NCI-H526 (cell line): ENCODE results near the gene UBXN11.
"Not testable (repeated sequence)": the region's sequence is repeated elsewhere in the genome, so short reads cannot be mapped to it uniquely, and the experiment has no call there.

Experiments used
- DNase-seq, 2 experiments: peaks; one replicate each; lab custom pipeline; 2025; lab: John Stamatoyannopoulos, UW

The UBXN11 gene

DNA sequence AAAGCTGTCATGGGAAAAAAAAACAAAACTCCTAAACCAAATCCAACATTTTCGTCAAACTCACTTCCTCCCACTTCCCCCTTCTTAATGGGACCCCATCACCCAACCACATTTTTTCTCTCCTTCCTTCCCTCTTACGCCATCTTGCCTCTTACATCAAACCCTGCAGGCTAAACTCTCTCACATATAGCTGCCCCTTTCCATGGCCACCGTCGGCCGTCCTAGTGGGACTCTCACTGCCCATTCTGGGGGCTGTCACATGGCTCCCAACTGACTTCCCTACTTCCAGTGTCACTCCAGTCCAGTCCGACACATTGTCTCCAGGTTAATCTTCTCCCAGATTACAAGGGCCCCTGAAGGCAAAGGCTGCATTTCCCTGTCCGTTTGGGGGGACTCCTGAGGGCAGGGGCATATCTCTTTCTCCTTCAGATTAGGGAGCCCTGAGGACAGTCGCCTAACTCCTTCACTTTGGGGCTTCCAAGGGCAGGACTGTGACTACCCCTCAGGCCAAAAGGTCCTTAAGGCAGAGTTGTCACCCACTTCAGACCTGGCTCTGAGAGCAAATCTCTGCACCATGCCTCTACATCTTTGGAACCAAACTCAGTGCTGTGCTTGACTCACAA, 658 bp downstream of the UBXN11 start:
- DNase-seq = no peak

DNA sequence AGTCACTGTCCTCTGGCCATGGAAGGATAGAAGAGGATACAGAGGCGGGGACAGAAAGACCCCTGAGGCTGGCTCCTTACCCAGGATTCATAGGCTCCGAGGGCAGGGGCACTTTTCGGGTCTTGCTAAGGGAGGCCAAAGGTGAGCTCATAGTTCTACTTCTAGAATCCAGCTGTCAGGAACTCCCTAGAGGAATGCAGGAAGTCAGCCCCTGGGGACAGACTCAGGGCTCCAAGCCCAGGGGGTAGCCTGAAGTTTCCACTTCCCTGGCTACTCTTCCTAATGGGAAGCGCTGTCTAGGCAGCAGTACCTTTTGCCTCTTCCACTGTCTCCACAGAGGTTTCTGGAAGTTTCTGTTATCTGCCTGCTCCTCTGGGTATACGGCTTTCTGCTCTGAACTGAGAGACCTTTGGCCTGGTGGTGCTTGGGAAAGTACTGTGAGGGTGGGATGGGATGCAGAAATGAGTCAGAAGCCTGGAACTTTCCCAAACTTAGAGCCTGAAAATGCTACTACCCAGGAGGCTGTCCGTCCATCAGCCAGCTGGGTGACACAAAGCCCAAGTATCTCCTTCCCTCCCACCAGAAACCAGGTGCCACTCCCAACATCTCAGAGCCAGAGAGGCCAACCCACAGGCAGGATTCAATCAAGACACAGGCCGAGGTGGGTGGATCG, 3.6 kb downstream of the UBXN11 start:
- no peak for DNase-seq

DNA sequence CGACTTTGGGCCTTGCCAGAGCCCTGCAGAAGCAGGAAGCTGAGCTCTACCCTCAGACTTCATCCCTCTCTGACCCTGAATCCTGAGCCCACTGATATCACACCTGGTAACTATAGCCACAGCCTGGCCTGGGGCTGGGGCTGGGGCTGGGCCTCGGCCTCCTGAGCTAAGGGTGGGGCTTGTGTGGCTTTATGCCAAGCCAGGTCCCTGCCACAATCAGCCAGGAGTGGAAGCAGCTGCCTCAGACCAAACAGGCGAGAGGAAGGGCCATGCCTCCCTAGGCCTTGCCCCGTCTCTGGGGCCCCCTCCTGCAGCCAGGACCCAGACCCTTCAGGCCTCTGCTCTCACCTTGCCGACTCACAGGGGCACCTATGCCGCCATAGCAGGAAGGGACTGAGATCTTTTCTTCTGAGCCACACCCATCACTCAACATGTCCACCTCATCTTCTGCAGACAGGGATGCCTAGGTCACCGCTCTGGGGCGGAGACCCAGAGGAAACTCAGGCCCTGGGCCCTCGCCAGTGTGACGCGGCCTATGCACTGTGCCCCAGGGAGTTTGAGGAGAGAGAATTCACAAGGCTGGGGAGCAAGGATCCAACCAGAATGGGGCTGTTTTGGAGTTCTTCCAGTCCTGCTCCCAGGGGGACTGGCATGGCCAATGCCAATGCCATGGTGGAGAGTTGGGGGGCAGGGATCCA, 5.7 kb downstream of the UBXN11 start:
- DNase-seq = no peak

DNA sequence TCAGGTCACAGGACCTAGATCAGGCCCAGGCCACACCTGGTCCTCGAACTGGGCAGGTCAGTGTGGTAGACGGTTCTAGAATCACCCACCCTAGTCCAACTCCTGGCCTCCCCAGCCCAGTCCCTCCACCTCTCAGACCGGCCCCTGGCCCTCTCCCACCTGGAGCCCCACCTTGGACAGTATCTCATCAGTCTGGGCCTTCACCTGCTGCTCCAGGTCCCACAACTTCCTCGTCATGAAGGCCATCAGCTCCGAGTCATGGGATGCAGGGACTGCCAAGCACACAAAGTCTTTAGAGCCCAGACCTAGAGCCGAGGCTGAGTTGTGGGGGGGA, 8.7 kb downstream of the UBXN11 start:
- DNase-seq = no peak

DNA sequence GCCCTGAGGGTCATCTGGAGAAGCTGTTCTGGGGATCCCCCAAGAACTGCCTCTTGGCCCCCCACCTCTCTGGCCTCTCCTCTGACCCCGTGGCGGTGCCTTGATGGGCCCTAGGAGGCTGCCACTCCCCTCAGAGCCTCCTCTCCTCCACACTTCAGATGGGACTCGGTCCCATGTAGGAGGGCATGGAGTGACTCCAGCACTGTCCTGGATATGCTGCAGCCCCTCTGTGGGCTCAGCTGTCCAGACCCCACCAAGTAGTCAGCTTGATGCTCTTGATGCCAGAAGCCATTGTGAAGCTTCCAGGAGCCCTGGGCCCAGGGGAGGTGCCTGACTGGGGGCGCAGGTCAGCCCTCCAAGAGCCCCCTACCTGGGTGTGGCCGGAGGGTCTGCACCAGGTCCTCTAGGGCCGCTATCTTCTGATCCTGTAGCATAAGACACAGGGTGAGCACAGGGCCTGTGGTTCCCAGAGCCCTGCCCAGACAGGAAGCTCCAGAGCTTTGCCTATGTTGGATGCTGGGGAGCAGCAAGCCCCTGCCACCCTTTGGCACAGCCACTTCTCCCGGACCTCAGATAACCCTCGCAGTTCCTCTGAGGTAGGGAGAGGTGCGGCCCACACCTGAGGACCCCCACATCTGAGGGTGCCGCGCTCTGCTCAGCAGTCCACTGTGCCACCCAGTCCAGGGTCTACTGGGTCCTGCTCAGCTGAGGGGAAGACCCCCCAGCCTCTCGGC, 9.2 kb downstream of the UBXN11 start:
- no peak for DNase-seq

DNA sequence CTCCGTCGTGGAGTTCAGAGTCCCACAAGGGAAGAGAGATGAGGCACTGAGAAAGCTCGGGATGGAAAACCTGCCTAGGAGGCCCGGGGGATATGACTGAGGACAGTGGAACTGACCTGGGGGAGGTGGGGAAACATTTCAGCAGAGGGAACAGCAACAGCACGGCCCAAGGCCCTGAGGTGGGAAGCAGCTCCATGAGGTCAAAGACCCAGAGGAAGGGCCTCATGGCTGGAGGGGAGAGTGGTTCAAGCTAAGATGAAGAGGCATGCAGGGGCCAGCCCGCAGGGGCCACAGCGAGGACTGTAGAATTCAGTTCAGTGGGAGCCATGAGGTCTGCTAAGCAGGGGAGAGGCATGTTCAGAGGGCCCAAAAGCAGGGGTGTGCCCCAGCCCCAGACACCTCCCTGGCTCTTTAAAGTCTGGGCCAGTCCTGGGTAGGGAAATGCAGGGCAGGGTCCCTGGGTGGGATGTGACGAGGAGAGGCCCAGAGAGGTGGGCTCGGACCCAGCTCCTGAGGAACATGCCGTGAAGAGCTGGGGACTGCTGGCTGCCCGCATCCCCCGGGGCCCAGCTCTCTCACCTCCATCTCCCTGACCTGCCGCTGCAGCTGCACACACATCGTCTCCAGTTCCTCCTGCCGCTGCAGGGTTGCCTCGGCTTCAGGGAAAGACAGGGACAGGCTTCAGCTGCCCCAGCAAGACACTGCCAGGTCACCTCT, 9.9 kb downstream of the UBXN11 start:
- DNase-seq = no peak

DNA sequence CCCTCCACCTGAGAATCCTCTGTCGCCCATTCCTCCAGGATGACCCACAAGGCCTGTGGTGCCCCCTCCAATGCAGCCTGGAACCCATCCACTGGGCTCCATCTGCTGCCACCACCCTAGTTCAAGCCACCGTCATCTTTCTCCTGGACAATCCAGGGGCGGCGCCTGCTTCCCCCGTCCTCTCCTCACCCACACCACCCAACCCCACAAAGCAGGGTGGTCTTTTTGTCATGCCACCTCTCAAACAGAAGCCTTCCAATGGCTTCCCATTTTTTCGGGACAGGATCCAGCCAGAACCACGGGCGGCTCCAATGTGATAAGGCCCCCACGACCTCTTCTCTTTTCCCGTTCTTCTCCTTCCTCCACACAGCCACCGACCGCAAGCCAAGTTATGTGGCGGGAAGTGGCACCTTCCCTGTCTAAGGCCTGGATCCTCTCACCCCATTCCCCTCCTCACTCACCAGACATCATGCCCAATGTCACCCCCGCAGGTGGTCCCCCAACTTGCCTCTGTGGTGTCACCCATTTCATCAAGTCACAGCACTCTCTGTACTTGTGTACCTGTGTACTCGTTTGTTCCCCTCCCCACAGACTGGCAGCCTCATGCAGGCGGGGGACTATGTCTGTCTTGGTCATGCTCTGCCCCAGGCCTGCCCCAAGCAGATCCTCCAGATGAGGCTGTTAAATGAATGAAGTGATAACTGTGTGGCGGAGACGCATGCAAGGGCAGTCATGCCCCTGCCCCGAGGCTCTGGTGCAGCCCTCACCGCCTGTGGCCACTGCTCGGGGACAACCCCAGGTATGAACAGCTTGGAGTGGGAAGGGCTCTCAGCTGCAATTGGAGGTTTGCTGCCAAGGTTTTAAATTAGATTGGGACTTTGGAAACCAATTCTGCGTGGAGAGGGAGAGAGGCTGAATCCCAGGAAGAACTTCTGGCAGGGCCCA, 11.0 kb downstream of the UBXN11 start:
- no peak for DNase-seq

DNA sequence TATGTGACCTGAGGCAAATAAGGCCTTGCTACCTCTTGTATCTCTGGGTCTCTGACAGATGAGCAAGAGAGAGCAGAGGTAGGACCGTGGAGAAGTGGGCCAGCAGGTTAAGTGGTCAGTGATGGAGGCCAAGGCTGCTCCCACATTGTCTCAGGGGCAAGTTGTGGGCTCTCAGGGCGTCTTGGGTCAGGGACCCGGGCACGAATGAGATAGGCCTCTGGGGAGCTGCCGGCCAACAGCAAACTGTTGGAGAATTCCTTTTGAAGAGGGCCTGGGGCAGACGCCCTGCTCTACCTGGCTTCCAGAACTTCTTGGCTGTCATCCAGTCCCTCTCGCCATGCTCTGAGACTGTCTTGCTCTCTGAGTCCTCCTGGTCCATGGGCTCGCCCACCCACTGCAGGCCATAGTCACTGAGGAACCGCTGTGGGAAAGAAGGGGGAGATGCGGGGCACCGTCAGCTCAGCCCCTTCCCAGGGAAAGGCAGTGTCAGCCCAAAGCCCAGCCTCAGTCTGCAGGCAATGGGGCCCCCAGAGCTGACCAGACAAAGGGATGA, 12.4 kb downstream of the UBXN11 start:
- no peak for DNase-seq

DNA sequence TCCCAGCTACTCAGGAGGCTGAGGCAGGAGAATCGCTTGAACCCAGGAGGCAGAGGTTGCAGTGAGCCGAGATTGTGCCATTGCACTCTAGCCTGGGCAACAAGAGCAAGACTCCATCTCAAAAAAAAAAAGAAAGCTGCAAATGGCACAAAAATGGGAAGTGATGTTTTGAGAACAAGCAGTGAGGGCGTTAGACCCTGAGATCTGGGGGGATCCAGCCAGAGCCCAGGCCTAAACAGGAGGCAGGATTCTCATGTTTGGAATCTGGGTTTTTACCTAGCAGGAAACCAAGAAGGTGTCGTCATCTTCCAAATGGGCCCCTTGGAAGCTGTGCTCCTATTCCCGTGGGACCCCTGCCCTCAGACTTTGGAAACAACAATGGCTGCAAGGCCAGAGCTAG, 13.7 kb downstream of the UBXN11 start:
- not testable (repeated sequence) for DNase-seq

DNA sequence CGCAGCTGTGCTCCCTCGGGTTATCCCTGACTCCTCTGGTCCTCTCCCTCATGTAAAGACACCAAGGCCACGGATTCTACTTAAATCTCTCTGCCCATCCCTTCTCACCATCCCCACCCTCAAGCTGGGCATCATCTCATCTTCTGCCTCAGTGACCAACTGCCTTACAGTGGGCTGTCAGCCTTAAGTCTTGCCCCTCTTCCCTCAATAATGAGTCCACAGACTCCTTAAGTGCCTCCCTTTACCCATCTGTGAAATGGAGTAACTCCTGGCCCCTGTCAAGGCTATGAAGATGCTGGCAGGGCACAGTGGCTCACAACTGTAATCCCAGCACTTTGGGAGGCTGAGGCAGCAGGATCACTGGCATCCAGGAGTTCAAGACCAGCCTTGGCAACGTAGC, 14.5 kb downstream of the UBXN11 start:
- no peak for DNase-seq

DNA sequence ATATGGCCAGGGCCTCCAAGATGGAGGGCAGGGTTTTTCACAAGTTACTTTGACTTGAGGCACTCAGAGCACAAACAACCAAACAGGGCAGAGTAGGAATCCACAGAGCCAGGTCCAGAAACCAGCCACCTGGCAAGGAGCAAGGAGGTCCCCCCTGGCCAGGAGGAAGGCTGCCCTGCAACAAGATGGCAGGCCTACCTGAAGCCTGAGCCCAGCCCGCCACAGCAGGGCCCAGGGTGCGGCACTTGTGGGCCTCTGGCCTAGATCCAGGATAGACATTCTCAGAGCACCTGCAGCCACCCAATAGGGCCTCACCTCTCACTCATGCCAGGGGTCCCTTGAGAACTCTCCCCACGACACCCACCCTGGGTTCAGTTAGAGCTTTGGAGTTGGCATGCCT, 15.0 kb downstream of the UBXN11 start:
- DNase-seq = no peak

DNA sequence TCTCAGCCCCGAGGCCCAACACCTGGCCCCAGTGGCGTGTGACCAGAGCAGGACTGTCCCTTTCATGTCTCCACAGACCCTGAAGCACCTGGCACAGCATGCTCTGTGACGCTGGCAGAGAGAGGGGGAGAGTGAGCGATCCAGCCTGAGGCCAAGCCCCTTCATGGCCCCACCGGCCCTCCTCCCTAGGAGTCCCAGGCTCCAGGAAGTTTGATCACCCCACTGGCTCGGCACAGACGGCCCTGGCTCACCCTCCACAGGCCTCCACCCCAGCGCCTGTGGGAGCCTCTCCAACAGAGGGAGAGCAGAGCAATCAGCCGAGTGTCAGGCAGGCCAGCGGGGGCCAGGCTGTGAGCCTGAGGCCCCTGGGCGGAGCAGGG, 15.6 kb downstream of the UBXN11 start:
- no peak for DNase-seq

DNA sequence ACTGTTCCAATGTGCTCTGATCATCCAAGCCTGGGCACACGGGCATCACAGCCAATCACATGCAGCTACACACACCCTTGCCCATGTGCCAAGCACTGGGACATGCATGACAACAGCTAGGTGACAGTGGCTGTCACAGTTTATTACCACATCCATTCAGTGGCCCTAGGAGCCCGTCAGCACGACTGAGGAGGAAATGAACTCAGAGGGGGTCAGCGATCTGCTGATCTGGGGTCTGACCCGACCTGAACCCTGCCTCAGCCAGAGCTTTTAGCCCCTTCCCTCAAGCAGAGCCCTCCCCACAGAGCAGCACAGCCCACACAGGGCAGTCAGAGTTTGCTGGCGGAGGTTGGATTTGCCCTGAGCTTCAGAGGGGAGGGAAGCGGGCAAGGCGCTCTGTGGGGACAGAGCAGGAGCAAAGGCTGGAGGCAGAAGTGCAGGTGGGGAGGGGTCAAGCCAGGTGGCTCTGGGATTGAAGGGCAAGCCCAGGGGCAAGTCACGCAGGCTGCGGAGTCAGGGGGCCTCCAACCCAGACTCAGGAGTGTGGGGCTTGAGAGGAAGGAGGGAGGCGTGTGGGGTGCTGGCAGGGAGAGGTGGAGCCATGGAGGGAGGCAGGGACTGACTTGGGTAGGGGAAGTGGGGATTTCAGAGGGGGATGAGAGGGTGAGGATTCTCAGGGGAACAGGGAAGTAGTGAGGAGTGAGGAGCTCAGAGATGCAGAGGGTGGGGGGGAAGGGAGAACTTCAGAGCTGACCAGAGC, 16.1 kb downstream of the UBXN11 start:
- DNase-seq = no peak

DNA sequence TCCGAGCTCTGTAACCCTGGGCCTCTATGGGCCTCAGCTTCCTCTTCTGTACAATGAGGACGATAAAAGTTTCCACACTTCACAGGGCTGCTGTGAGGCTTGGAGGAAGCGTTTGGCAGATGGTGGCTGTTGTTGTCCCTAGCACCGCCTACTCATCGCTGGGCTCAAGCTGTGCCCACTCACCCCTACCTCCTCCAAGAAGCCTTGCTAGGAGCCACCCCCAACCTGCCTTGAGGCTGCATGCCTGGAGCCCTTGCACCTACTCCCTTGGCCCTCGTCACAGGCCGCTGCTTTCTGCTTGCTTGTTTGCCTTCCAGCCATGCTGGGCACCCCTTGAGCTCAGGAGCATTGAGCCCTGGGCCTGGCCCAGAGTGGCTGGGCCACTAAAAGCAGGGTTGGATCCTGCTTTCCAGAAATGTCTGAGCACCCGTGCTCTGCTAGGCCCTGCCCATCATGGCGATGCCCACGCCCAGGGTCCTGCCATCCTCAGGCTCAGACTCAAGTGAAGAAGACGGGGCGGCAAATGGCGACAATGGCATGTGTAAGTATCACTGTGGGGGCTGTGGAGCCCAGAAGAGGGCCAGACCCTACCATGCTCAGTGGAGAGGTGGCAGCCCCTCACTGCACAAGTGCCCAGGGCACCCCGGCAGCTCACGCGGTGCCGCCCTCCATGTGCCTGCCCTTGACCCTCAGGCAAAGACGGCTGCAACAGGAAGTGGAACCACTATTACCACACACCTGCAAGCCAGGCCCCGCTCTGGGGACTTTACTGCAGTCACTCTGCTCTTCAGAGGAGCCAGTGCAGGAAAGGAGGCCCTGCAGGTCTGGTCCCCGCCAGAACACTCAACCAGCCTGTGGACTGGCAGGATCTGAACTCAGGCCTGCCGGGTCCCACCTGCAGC, 17.0 kb downstream of the UBXN11 start:
- DNase-seq = no peak

DNA sequence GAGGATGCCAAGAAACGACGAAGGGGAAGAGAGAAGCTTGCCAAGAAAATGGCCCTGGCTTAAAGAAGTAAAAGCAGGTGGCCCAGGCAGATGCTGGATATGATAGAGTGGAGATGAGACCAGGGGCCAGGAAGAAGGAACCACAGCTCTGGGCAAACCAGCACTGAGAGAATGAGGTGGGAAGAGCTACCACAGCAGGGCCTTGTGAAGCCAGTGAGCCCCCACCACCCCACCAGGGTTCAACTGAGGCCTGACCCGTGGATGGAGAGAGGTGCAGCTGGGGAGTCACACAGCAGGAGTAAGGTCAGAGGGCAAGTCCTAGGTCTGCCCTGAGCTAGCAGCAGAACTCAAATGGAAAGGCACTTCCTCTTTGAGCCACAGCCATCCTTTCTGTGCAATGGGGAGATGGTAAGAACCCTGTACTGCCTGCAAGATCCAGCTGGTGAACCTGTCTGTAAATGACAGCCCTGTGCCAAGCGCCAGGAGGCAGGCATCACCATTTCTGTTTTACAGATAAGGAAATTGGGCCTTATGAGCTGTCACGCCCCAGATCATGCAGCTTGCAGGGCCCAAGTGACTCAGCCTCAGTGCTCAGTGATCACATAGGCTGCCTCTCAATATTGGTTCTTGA, 18.0 kb downstream of the UBXN11 start:
- DNase-seq = no peak

DNA sequence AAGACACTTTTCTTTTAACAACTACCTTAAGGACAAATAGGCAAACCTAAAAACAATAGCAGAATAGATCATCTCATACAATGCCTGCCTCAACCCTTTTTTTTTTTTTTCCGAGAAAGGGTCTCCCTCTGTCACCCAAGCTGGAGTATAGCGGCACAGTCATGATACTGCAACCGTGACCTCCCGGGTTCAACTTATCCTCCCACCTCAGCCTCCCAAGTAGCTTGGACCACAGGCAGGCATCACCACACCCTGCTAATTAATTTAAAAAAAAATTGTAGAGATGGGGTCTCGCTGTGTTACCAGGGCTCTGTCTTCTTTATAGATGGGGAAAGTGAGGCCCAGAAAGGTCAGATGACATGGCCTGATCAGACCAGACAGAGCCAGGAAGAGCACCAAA, 18.6 kb downstream of the UBXN11 start:
- no peak for DNase-seq

DNA sequence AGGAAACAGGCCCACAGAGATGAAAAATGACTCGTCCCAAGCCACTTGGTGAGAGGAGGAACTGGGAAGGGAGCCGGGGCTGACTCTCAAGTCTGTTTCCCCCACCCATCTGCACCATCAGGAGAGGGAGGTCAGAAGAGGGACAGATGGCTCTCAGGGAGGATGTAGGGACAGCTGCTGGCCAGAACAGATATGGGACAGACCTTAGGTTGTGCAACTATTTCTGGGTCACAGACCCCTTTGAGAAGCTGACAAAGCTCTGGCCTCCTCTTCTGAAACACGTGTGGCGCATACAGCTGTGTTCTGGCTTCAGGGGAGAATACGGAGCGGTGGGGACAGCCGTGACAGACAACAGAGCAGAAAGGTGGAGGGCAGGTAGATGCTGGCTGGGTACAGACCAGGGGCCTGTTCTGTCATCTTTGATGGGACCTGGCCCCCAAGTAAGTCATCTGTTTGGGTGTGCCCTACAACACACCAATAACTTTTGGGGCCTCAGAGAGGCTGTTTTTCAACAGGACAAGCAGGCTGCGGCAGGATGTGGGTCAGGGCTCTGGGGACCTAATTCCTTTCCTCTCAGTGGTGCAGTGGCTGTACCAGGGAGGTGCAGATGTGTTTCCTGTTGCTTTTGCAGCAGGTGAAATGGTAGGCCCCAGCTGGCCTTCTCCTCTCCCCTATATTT, 19.3 kb downstream of the UBXN11 start:
- DNase-seq = no peak

DNA sequence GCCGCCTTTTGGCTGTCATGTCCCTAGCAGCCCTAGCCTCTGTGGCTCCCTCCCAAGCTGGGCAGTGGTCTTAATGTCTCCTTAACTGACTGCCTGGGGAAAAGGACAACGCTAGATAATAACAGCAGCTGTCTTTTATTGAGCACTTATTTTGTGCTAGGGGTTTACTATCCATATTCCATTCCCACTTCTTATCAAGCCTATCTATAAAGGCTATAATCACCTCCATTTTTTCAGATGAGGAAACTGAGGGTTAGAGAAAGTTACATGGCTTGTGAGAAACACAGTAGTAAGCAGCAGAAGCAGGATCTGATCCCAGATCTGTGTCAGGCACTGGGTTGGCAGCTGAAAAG, 20.4 kb downstream of the UBXN11 start:
- DNase-seq = no peak
